Upper lobe of right lung (tissue), 1 donor: Measurements from ENCODE around the gene SLC16A3. TPM values are rescaled to one million over a fixed set of nuclear protein-coding genes. Genes with fewer than 3 reads are reported as not detected.

Experiments used
- ATAC-seq: fragments of 200-7000 bp; cut with Tn5 transposase; one replicate; pipeline ENCODE4 v1.9.1; 2020; ENCODE audit warnings: mild to moderate bottlenecking, moderate library complexity
- DNase-seq: peaks from one replicate; pipeline ENCODE4 v3.0.0-alpha.2; 2020
- H3K27ac ChIP-seq: fragments of 200-600 bp; one replicate; pipeline ENCODE4 v1.8.0; 2022
- H3K27me3 ChIP-seq: fragments of 200-600 bp; one replicate; pipeline ENCODE4 v1.8.0; 2022; ENCODE audit warnings: mild to moderate bottlenecking
- H3K36me3 ChIP-seq: fragments of 200-600 bp; one replicate; pipeline ENCODE4 v1.8.0; 2022
- H3K4me1 ChIP-seq: fragments of 200-600 bp; one replicate; pipeline ENCODE4 v1.8.0; 2022
- H3K4me3 ChIP-seq: fragments of 200-600 bp; one replicate; pipeline ENCODE4 v1.8.0; 2022; ENCODE audit warnings: mild to moderate bottlenecking
- H3K9me3 ChIP-seq: fragments of 200-600 bp; one replicate; pipeline ENCODE4 v1.8.0; 2022
- intact Hi-C: fragments of 100-400 bp; cut with DNase I; formaldehyde crosslinking; loops from one replicate; pipeline ENCODE4 v1.11.0; 2022
- total RNA-seq: library from RNA; stranded (reverse); fragmentation: NEBNext Ultra II Directional; extraction: Animal tissue kit (Norgen Biotek cat#: 25700); gene quantifications from one replicate; pipeline ENCODE4 v1.2.1, GENCODE V29; 2021
- TF ChIP-seq, protein P1 (sequence below): fragments of 200-600 bp; IDR thresholded peaks from one replicate; pipeline ENCODE4 v1.8.0; 2022; ENCODE audit warnings: antibody characterized with exemption
- donor health status: DM: no; HTN: yes; CAD: no; lungs with severe emphysema.

Gene SLC16A3
- total RNA-seq, 1 donor from 2014 or later: 77.5 TPM

DNA sequence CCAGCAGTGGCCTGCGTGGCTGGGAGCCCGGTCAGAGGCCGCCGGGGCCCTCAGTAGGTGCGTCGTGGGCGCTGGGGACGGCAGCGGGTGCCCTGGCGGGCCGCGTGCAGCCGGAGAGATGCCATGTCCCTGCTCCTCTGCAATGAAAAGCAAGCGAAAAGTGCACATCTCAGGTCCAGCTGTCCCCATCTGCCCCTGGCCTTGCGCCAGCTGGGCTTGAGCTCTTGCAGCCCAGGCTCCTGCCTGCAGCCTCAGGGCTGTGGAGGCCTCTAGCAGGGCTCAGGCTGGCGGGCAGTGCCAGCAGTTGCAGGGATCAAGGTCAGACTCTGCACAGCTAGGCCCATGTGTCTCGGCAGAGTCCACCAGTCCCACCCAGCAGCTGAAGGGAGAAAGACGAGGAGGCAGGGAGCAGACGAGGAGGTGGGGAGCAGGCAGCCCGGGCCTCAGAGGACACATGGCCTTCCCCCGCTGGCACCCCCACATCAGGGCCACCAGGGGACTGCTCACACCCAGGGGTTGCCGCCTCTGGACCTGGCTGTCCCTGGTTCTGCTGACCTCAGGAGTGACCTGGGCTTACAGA lies 11.2 kb downstream of the SLC16A3 start:
- H3K4me1 ChIP-seq: peaks cover 76% of the 10 kb centered on the region
- ATAC-seq (no peak), DNase-seq (no peak)
- H3K4me3 ChIP-seq: no peak overlapping the region
- H3K9me3 ChIP-seq: no peaks in the 10 kb centered on the region
- intact Hi-C loops: loop anchor here (5.0 kb wide), 1 partner anchor 82 kb away; no protein-coding TSS in a partner anchor
- peak overlapping the region; percentile 84 for H3K27ac ChIP-seq
- H3K27me3 ChIP-seq: no peaks in the 10 kb centered on the region
- peaks cover 41% of the 10 kb centered on the region for H3K36me3 ChIP-seq
- TF ChIP-seq, protein P1, sequence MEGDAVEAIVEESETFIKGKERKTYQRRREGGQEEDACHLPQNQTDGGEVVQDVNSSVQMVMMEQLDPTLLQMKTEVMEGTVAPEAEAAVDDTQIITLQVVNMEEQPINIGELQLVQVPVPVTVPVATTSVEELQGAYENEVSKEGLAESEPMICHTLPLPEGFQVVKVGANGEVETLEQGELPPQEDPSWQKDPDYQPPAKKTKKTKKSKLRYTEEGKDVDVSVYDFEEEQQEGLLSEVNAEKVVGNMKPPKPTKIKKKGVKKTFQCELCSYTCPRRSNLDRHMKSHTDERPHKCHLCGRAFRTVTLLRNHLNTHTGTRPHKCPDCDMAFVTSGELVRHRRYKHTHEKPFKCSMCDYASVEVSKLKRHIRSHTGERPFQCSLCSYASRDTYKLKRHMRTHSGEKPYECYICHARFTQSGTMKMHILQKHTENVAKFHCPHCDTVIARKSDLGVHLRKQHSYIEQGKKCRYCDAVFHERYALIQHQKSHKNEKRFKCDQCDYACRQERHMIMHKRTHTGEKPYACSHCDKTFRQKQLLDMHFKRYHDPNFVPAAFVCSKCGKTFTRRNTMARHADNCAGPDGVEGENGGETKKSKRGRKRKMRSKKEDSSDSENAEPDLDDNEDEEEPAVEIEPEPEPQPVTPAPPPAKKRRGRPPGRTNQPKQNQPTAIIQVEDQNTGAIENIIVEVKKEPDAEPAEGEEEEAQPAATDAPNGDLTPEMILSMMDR: no peak

GRCh38 chr17:82240506-82241182 lies 11.8 kb downstream of the SLC16A3 start:
- Histone ChIP-seq H3K9me3 (no peaks in the 10 kb centered on the region), H3K27ac (peak overlapping the region; percentile 84), H3K4me1 (peaks cover 73% of the 10 kb centered on the region), H3K4me3 (no peak overlapping the region), H3K36me3 (peaks cover 47% of the 10 kb centered on the region), H3K27me3 (no peaks in the 10 kb centered on the region)
- intact Hi-C loops: no loop called here
- no peak for ATAC-seq
- TF ChIP-seq, protein P1: no peak
- no peak for DNase-seq

- Histone ChIP-seq H3K27ac (peak overlapping the region; percentile 84), H3K4me3 (no peak overlapping the region), H3K4me1 (peaks cover 70% of the 10 kb centered on the region), H3K9me3 (no peaks in the 10 kb centered on the region), H3K27me3 (no peaks in the 10 kb centered on the region), H3K36me3 (peaks cover 55% of the 10 kb centered on the region)
- TF ChIP-seq, protein P1: no peak
- intact Hi-C loops: no loop called here
- DNase-seq (peak; percentile 92), ATAC-seq (peak; percentile 68)
Observed at GRCh38 chr17:82241183-82241925, 12.5 kb downstream of the SLC16A3 start.

DNA sequence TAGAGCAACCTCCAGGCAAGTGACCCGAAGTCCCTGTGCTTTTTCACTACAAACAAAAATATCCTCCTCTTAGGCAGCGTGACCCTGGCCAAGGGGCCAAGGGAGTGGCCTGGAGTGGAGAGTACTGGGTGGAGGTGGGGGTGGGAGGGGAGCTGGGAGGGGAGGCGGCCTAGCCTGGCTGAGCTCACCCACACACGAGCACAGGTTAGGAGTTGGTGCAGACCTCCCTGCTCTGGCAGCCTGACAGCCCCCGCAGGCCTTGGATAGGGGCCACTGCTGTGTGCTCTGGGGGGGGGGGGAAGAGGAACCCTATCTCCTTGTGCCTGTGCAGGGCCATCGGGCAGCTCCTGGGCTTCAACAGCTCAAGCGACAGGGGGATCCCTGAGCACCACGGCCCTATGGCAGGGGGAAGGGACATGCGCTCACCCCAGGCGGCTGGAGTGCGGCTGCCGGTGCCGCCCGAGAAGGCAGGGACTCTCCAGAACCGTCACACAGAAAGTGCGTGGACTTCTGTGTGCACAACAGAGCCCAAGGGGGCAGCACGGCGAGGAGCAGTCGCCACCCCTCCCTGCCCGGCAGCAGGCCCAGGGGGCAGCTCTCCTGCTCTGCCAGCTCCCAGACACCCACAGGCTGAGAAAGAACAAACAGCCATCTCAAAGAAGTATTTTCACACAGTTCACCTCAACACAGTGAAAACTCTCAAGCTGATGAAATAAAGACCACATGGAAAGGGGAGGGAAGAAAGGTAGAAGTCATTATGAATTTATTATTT lies 13.3 kb downstream of the SLC16A3 start:
- TF ChIP-seq, protein P1: no peak
- no peak for DNase-seq
- intact Hi-C loops: no loop called here
- no peaks in the 10 kb centered on the region for H3K9me3 ChIP-seq
- peak; percentile 35 for ATAC-seq
- peaks cover 73% of the 10 kb centered on the region for H3K4me1 ChIP-seq
- peak overlapping the region; percentile 84 for H3K27ac ChIP-seq
- no peaks in the 10 kb centered on the region for H3K27me3 ChIP-seq
- peaks cover 58% of the 10 kb centered on the region for H3K36me3 ChIP-seq
- no peak overlapping the region for H3K4me3 ChIP-seq

- Histone ChIP-seq H3K9me3 (no peaks in the 10 kb centered on the region), H3K4me3 (no peak overlapping the region), H3K36me3 (peaks cover 58% of the 10 kb centered on the region), H3K27me3 (no peaks in the 10 kb centered on the region), H3K4me1 (peaks cover 77% of the 10 kb centered on the region), H3K27ac (peak overlapping the region; percentile 84)
- DNase-seq (no peak), ATAC-seq (no peak)
- TF ChIP-seq, protein P1: no peak
- intact Hi-C loops: no loop called here
Observed at GRCh38 chr17:82242698-82242976, 13.8 kb downstream of the SLC16A3 start.
